GM04504 (cell line): ENCODE data around the gene TRAPPC3.

Experiments used
- DNase-seq: peaks from one replicate; pipeline ENCODE4 v3.0.0-alpha.2; 2012; ENCODE audit warnings: low read depth

TRAPPC3 gene

DNA sequence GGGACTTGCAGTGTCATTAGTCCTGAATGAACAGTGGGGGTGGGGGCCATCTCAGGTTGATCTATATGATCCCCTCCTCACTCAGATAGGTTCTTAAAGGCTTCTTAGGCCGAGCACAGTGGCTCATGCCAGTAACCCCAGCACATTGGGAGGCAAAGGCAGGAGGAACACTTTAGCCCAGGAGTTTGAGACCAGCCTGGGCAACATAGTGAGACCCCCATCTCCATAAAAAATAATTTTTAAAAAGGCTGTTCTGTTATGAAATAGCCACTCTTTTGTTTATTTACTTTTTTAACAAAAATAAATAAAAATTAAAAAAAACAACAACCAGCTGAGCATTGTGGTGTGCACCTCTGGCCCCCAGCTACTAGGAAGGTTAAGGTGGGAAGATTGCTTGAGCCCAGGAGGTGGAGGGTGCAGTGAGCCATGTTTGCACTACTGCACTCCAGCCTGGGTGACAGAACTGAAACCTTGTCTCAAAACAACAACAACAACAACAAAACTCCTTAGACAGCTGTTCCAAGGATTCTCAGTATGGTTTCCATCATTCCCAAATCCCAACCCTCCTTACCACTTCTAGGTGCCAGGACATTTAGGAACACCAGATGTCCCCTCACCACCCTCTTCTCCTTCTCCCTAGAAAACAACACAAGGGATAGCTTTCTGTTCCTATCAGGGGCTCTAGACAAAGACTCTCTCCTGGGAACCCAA lies 2.0 kb upstream of the TRAPPC3 start:
- no peak for DNase-seq

GRCh38 chr1:36150296-36151133 lies 1.2 kb upstream of the TRAPPC3 start:
- peak; percentile 92 for DNase-seq

DNA sequence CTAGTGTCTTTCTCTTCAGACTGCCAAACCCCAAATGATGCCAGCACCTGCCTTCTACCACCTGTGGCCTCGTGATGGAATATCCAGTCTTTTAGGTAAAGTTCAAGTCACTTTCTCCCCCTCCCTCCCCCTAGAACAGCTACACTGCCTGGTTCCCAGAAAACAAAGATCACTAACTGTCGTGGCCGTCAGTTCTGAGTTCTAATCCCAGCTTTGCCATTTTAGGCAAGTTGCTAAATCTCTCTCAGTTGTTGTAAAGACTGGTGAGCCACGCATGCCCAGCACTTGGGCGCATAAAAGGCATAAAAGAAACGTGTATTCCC lies 648 bp upstream of the TRAPPC3 start:
- no peak for DNase-seq

DNA sequence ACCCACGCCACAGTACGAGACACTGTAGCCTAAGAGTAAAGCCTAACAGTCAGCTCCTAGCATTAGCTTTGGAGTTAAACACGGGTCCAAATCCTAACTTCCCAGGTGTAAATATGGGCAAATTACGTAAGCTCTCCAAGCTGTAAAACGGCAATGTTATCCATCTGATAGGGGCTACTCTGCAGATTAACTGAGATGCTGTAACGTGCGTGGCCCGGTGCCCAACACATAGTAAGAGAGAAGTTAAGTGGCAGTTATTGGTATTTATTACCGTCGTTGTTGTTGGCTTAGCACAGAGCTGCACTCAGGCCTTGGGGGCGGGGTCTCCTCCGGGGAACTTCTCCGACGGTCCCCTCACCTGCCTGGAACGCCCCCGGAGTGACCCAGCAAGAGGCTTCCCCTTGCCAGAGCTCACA lies 457 bp downstream of the TRAPPC3 start:
- no peak for DNase-seq

GRCh38 chr1:36144413-36144812 lies 4.9 kb downstream of the TRAPPC3 start:
- DNase-seq = no peak

DNA sequence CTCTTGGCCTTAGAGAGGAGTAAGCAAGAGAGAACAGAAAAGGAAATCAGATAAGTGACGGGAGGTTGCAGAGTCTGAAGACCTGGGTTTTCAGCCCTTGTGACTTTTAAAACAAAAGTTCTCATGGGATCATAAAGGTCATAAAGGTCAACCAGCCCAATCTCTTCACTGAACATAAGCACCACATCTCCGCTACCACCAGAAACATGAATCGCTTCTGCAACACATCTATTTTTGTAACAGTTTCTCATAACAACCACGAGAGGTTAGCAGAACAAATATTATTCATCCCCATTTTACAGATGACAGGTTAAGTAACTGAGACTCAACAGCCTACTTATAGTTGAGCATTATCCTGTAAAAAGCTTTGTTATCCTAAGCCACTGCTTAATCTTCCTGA lies 5.9 kb downstream of the TRAPPC3 start:
- no peak for DNase-seq

DNA sequence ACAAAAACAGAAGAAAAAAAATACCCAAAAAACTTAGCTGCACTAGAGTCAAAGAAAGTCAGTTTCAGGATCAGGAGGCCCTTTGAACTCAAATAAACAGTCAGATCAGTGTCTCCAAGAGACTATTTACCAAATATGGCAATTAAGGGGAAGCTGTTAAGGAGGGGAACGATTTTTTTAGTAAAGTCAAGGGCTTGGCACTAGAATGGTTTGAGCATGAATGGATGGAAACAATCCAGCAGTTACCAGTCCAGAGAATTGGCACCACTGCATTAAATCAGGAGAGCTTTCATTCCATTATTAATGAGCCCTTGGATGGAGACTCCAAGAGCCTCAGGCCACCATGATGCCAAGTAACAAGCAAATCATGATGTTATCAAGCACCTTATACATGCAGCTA lies 7.2 kb downstream of the TRAPPC3 start:
- DNase-seq = no peak

DNA sequence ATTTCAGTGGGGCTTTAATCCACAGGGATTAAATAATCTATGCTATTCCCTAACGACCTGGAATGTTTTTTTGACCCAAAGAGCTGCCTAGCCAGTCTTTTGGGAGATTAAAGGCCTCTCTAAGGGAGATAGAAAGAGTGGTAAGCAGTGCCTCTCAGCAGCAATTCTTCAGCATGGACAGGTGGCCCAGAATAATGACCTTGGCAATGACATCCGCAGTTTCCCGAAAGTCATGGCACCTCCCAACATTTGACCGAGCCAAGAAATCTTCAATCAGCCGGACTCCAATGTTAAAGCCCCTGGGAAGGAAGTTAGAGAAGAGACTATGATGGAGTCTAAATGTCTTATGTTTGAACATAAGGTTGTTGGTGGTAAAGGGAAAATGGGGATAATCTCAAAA lies 9.8 kb downstream of the TRAPPC3 start:
- DNase-seq = no peak

- no peak for DNase-seq
Observed at GRCh38 chr1:36137776-36138175, 11.5 kb downstream of the TRAPPC3 start.

DNA sequence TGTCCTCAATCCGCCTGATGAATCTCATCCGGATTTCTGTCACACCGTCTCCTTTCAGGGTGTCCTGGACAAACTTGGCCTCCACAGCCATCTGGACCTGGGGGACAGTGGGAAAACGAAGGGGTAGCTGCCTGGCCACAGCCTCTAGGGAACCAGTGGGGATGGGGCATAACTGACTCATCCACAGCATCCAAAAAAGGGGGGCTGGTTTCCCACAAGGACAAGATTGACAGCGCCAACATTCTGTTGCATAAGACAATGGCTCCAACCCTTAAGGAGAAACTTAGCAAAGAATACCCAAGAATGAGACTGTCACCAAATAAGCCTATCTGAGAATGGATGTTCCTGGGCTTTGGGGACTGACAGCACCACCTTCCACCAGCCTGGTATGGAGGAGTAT lies 12.1 kb downstream of the TRAPPC3 start:
- no peak for DNase-seq

DNA sequence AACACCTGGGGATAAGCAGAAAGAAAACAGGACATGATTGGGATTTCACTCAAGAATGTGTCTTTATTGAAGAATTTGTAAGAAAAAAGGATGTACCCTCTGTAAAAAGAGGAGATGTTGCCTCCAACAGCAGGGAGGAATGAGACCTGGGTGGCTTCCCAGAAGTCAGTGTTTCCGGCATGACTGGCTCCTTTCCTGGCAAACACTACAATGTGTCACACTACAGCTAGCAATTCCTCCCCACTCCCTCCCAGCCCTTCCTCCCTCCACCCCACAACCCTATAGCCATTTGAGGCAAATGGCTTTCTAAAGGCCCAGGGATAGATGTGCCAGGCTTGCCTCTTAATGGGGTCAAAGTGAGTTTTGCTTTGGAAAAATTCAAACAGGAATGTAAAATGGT lies 12.8 kb downstream of the TRAPPC3 start:
- peak; percentile 83 for DNase-seq

DNA sequence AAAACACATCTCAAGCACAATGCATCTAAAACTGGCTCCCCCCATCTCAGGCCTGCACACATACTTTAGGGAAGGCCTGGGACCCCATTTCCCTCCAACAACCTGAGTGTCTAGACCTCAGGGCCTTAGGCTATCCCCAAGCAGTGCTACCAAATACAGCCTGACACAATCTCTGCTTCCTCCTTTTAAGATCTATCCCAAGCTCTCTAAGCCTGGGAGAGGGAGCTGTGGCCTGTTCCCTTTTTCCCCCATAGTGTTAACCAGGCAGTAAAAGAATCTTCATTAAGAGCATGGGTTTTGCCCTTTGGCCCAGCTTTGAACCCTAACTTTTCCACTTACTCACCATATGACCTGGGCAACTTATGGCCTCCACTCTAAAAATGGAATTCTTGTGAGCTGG lies 13.5 kb downstream of the TRAPPC3 start:
- DNase-seq = no peak

DNA sequence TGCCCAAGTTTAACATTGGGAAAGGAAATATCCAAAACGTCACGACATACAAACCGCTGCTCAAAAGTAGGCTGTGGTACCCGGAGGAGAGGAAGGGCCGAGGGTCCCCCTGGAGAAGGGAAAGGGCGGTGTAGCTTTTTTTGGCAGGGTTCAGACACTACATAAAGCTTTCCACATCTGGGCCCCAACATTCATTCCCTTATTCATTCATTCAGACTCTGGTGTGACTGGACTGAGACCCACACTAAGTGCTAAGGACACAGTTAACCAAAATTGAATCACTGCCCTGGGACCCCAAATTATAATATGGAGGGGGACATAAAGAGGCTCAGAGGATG lies 14.0 kb downstream of the TRAPPC3 start:
- DNase-seq = no peak

- DNase-seq = no peak
Observed at GRCh38 chr1:36134505-36135329, 14.6 kb downstream of the TRAPPC3 start.

- DNase-seq = no peak
Observed at GRCh38 chr1:36134031-36134430, 15.3 kb downstream of the TRAPPC3 start.

GRCh38 chr1:36133484-36133883 lies 15.8 kb downstream of the TRAPPC3 start:
- peak; percentile 96 for DNase-seq

DNA sequence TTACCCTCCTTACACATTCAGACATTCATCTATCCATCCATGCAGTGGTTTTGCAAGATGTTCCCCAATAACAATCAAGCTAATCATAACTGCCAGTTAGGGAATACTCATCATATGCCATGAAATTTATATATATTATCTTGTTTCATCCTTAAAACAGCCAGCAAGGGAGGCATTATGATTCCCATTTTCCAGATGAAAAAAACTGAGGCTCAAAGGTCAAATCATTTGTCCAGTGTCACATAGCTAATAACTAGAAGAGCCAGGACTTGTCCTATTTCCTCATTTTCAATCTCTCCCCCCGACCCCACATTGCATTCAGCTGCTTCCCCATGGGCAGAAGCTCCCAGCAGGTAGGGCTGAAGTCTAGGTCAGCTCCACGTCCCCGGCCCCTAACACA lies 17.3 kb downstream of the TRAPPC3 start:
- DNase-seq = no peak

DNA sequence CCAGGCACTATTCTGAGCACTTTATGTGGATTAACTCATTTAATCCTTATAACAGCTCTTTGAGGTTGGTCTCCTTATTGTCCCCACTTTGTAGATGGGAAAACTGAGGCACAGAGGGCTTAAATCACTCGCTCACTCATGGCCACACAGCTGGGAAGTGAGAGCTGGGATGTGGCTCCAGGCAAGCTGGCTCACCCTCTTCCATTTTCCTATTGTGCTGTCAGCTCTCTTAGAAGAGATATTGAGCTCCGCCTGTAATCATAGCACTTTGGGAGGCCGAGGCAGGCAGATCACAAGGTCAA lies 20.4 kb downstream of the TRAPPC3 start:
- no peak for DNase-seq

- DNase-seq = no peak
Observed at GRCh38 chr1:36128126-36128904, 21.0 kb downstream of the TRAPPC3 start.

DNA sequence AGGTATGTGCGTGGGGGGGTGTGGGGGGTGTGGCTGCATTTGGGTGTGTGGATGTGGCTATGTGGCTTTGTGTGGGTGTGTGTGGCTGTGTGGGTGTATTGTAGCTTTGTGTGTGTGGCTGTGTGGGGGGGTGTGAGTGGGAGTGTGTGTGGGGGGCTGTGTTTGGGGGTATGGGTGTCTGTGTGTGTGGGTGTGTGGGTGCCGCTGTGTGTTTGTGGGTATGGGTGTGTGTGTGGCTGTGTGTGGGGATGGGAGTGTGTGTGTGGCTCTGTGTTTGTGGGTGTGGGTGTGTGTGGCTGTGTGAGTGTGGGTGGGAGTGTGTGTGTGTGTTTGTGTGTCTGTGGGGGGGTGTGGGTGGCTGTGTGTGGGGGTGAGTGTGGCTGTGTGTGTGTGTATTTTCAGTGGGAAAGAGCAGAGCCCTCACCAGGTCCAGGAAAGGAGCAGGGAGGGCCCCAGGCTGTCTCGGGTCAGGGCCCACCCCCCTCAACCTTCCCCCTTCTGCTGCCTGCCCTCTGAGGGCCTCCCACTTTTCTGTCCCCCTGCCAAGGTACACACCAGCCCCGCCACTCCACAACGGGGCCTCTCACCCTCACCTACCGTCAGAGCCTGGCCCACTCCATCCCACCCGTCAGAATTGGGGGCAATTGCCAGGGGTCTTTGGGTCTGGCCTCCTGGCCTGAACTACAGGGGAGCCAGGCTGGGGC lies 22.3 kb downstream of the TRAPPC3 start:
- DNase-seq = no peak

- no peak for DNase-seq
Observed at GRCh38 chr1:36126005-36126716, 23.1 kb downstream of the TRAPPC3 start.
